Psoas muscle (tissue), 7 donors: ENCODE measurements around the gene RAD1. TPM values are rescaled to one million over a fixed set of nuclear protein-coding genes. Genes with fewer than 3 reads are reported as not detected.

Experiments
- polyA plus RNA-seq, 3 donors: library from polyadenylated mRNA; stranded (reverse); fragments of 200-250 nt; gene quantifications; one replicate each; pipeline ENCODE4 v1.2.3, GENCODE V29; 2013
- total RNA-seq, 4 donors: library from RNA; stranded (reverse); fragmentation: NEBNext Ultra II Directional in 2 of 4; extraction: Animal tissue kit (Norgen Biotek cat#: 25700) in 2 of 4; gene quantifications; one replicate each; pipeline versions ENCODE4 v1.2.1 to v1.2.4, GENCODE V29; 2021 to 2023
- donor health status: healthy with polysubstance abuse.
- donor health status: DM: no; HTN: no; CAD: no; lungs with moderate emphysema.
- donor health status: Bipolar disorder and iron deficiency.
- donor health status: healthy.
- donor health status: DM: no; HTN: no; CAD: no.
- donor health status: DM: no; HTN: no; CAD: no.
- donor health status: DM: yes; HTN: yes; CAD: no.

The RAD1 gene
- total and polyA plus RNA-seq, 7 donors = 15.8 to 43.1 (median 18.2) TPM

Other genes with a start within 250 kb of the RAD1 start
- gene TTC23L, start 76.3 kb downstream of the RAD1 start, total RNA-seq = not detected
- under 1 TPM in 1 of 3 donors, not detected in 2; 0.05 TPM for gene TTC23L, start 76.3 kb downstream of the RAD1 start, polyA plus RNA-seq
- gene BRIX1, start 207 bp upstream of the RAD1 start, total RNA-seq = 10 to 100 TPM; 11.3 to 22.2 (median 20.0) TPM
- gene BRIX1, start 207 bp upstream of the RAD1 start, polyA plus RNA-seq = 10 to 100 TPM; 14.5 to 36.8 (median 25.4) TPM
- 100 to 1,000 TPM in 1 of 4 donors, 10 to 100 TPM in 3; 58.4 to 113 (median 67.2) TPM for gene DNAJC21, start 14.1 kb upstream of the RAD1 start, total RNA-seq
- gene DNAJC21, start 14.1 kb upstream of the RAD1 start, polyA plus RNA-seq = 10 to 100 TPM; 49.3 to 86.2 (median 52.8) TPM
- not detected for gene AGXT2, start 132.4 kb upstream of the RAD1 start, total RNA-seq
- gene AGXT2, start 132.4 kb upstream of the RAD1 start, polyA plus RNA-seq = not detected